Measurements from ENCODE around the gene LIM2.

DNA sequence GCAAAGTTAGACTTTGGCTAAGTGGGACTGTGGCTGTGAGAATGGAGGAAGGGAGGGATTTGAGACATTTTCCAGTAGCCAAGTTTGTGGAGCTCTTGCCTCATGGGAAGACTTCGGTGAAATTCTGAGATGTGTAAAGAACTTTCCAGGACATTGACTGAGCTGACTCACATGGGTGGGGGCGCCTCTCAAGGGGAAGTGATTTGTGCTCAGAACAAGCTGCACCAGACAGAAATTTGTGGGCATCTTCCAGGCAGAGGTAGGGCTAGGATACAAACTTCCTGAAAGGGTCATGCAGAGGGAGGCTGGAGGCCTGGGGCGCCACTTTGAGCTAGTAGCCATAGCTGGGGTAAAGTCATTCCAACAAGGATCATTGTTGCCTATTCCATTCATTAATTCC is 39.4 kb upstream of the LIM2 start:
- TF ChIP-seq, protein P1, sequence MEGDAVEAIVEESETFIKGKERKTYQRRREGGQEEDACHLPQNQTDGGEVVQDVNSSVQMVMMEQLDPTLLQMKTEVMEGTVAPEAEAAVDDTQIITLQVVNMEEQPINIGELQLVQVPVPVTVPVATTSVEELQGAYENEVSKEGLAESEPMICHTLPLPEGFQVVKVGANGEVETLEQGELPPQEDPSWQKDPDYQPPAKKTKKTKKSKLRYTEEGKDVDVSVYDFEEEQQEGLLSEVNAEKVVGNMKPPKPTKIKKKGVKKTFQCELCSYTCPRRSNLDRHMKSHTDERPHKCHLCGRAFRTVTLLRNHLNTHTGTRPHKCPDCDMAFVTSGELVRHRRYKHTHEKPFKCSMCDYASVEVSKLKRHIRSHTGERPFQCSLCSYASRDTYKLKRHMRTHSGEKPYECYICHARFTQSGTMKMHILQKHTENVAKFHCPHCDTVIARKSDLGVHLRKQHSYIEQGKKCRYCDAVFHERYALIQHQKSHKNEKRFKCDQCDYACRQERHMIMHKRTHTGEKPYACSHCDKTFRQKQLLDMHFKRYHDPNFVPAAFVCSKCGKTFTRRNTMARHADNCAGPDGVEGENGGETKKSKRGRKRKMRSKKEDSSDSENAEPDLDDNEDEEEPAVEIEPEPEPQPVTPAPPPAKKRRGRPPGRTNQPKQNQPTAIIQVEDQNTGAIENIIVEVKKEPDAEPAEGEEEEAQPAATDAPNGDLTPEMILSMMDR (IDR thresholded peaks at IDR 0.05), result no peak
- no peak for TF ChIP-seq POLR2A (IDR thresholded peaks at IDR 0.05)
